B cell (primary cell): ENCODE results near the gene TYW1.
"Not testable (repeated sequence)": the region's sequence is repeated elsewhere in the genome, so short reads cannot be mapped to it uniquely, and the experiment has no call there.

ENCODE experiments used
- EZH2 ChIP-seq: IDR thresholded peaks from 2 replicates; pipeline ENCODE4 v1.6.1; 2012; ENCODE audit warnings: borderline replicate concordance, low read depth, mild to moderate bottlenecking, moderate library complexity, low read length; ENCODE audit not compliant: insufficient read depth, poor library complexity, severe bottlenecking
- TF ChIP-seq, protein P1 (sequence below): fragments of 200-600 bp; IDR thresholded peaks from one replicate; pipeline ENCODE4 v1.8.0; 2022; ENCODE audit warnings: antibody characterized with exemption, mild to moderate bottlenecking

- TF ChIP-seq EZH2 = not testable (repeated sequence)
- TF ChIP-seq, protein P1, sequence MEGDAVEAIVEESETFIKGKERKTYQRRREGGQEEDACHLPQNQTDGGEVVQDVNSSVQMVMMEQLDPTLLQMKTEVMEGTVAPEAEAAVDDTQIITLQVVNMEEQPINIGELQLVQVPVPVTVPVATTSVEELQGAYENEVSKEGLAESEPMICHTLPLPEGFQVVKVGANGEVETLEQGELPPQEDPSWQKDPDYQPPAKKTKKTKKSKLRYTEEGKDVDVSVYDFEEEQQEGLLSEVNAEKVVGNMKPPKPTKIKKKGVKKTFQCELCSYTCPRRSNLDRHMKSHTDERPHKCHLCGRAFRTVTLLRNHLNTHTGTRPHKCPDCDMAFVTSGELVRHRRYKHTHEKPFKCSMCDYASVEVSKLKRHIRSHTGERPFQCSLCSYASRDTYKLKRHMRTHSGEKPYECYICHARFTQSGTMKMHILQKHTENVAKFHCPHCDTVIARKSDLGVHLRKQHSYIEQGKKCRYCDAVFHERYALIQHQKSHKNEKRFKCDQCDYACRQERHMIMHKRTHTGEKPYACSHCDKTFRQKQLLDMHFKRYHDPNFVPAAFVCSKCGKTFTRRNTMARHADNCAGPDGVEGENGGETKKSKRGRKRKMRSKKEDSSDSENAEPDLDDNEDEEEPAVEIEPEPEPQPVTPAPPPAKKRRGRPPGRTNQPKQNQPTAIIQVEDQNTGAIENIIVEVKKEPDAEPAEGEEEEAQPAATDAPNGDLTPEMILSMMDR = not testable (repeated sequence)
Measured at GRCh38 chr7:66994051-66994450, 2.6 kb upstream of the TYW1 start.
